Dedifferentiated amniotic fluid mesenchymal stem cell (primary cell): Measurements from ENCODE around the gene PCDHGA11.
"Not testable (repeated sequence)": the region's sequence is repeated elsewhere in the genome, so short reads cannot be mapped to it uniquely, and the experiment has no call there.

Experiments used
- DNase-seq: peaks from one replicate; pipeline ENCODE4 v3.0.0-alpha.2; 2016; ENCODE audit errors: extremely low spot score

PCDHGA11 gene

DNA sequence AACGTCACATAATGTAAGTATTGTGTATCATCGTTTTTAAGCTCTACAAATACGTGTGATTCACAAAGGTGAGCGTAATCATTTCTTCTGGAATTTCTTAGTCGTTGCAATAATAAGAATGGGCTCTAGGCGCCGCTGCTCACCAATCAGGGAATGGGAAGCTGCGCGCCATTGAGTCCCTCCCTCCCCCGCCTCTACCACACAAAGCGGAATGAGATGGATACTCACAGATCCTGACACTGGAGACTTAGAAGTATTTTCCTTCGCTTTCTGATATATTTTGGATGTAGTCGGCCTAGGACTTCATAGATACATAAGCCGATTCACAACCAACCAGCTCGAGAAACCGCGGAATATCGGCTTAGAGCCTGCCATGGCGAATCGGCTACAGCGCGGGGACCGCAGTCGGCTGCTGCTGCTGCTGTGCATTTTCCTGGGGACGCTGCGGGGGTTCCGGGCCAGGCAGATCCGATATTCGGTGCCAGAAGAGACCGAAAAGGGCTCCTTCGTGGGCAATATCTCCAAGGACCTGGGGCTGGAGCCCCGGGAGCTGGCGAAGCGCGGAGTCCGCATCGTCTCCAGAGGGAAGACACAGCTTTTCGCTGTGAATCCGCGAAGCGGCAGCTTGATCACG lies at the start of gene PCDHGA11:
TSS of gene PCDHGA11 (plus strand) at position 197 of the 634 bp plus-strand sequence. CDS start at position 374, 177 bp downstream.
- no peak for DNase-seq

DNA sequence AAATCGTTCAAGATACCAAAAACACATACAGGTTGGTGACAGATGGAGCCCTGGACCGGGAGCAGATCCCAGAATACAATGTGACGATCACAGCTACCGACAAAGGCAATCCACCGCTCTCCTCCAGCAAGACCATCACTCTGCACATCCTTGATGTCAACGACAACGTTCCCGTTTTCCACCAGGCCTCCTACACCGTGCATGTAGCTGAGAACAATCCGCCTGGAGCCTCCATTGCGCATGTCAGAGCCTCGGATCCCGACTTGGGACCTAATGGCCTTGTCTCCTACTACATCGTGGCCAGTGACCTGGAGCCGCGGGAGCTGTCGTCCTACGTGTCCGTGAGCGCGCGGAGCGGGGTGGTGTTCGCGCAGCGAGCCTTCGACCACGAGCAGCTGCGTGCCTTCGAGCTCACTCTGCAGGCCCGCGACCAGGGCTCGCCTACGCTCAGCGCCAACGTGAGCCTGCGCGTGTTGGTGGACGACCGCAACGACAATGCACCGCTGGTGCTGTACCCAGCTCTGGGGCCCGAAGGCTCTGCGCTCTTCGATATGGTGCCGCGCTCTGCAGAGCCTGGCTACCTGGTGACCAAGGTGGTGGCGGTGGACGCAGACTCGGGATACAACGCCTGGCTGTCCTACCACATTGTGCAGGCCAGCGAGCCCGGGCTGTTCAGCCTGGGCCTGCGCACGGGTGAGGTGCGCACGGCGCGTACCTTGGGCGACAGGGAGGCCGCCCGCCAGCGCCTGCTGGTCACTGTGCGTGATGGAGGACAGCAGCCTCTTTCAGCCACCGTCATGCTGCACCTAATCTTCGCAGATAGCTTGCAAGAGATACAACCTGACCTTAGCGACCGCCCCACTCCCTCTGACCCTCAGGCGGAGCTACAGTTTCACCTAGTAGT lies 49.0 kb upstream of the PCDHGA11 start:
- no peak for DNase-seq

DNA sequence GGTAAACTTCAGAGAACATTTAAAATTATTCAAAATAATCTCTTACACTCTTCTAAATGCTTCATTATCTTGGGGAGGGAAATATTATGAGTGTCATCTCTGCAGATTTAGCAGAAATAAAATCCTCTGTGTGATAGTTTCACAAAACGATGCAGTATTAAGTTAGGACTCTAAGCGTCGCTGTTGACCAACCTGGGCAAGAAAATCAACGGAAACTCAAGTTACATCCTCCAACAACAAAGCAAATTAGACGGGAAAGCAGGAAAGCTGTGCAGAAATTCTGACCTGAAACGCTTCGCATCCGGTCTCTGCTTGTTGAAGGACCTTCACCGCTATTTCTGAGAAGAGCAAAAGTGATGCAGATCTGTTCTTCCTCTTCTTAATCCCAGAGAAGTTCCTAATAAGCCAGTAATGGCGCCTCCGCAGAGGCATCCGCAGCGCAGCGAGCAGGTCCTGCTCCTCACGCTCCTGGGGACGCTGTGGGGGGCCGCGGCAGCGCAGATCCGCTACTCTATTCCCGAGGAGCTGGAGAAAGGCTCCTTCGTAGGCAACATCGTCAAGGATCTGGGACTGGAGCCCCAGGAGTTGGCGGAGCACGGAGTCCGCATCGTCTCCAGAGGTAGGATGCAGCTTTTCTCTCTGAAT lies 47.1 kb upstream of the PCDHGA11 start, which contains the start of gene PCDHGA6:
TSS of gene PCDHGA6 (plus strand) at position 219 of the 645 bp plus-strand sequence. CDS start at position 412, 193 bp downstream.
- peak; percentile 39 for DNase-seq

DNA sequence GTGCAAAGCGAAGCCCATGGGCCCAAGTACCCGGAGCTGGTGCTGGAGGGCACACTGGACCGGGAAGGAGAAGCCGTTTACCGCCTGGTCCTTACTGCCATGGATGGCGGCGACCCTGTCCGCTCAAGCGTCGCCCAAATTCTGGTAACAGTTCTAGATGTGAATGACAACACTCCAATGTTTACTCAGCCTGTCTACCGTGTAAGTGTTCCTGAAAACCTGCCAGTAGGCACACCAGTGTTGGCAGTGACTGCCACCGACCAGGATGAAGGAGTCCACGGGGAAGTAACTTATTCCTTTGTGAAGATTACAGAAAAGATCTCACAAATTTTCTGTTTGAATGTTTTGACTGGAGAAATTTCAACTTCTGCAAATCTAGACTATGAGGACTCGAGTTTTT lies 46.2 kb upstream of the PCDHGA11 start:
- no peak for DNase-seq

DNA sequence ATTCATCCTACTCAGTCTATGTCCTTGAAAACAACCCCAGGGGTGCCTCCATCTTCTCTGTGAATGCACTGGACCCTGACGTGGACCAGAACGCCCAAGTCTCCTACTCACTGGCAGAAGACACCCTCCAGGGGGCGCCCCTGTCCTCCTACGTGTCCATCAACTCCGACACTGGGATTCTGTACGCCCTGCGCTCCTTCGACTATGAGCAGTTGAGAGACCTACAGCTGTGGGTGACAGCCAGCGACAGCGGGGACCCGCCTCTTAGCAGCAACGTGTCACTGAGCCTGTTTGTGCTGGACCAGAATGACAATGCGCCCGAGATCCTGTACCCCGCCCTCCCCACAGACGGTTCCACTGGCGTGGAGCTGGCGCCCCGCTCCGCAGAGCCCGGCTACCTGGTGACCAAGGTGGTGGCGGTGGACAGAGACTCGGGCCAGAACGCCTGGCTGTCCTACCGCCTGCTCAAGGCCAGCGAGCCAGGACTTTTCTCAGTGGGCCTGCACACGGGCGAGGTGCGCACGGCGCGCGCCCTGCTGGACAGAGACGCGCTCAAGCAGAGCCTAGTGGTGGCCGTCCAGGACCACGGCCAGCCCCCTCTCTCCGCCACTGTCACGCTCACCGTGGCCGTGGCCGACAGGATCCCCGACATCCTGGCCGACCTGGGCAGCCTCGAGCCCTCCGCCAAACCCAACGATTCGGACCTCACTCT lies 45.3 kb upstream of the PCDHGA11 start:
- DNase-seq = not testable (repeated sequence)

DNA sequence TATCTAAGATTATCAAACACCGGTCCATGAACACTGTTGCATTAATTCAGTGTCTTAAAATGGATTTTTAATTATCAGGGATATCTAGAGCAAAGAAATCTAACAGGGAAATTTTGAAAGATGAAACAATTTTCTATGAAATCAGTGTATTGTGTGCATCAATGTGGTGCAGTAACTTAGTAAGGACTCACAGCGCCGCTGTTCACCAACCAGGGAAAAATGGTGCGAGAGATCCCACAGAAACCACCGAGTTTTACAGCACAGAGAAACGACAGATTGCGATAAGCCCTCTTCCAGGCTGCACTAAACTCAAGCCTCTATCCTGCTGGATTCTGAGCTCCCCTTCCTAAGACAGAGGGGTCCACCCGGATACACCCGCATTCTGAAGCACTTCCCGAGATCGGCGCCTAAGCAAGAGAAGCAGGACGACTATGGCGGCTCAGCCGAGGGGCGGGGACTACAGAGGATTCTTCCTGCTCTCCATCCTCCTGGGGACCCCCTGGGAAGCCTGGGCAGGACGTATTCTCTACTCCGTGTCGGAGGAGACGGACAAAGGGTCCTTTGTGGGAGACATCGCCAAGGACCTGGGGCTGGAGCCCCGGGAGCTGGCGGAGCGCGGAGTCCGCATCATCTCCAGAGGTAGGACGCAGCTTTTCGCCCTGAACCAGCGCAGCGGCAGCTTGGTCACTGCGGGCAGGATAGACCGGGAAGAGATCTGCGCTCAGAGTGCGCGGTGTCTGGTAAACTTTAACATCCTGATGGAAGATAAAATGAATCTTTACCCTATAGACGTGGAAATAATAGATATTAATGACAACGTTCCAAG lies 38.2 kb upstream of the PCDHGA11 start, which contains the start of gene PCDHGA7:
TSS of gene PCDHGA7 (plus strand) at position 274 of the 826 bp plus-strand sequence. CDS start at position 432, 158 bp downstream.
- no peak for DNase-seq

DNA sequence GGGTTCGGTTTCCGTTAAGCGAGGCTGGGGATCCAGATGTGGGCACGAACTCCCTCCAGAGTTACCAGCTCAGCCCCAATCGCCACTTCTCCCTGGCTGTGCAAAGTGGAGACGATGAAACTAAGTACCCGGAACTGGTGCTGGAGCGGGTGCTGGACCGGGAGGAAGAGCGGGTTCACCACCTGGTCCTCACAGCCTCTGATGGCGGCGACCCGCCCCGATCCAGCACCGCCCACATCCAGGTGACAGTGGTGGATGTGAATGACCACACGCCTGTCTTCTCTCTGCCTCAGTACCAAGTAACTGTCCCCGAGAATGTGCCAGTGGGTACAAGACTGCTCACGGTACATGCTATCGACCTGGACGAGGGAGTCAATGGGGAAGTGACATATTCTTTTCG lies 37.5 kb upstream of the PCDHGA11 start:
- DNase-seq = no peak

DNA sequence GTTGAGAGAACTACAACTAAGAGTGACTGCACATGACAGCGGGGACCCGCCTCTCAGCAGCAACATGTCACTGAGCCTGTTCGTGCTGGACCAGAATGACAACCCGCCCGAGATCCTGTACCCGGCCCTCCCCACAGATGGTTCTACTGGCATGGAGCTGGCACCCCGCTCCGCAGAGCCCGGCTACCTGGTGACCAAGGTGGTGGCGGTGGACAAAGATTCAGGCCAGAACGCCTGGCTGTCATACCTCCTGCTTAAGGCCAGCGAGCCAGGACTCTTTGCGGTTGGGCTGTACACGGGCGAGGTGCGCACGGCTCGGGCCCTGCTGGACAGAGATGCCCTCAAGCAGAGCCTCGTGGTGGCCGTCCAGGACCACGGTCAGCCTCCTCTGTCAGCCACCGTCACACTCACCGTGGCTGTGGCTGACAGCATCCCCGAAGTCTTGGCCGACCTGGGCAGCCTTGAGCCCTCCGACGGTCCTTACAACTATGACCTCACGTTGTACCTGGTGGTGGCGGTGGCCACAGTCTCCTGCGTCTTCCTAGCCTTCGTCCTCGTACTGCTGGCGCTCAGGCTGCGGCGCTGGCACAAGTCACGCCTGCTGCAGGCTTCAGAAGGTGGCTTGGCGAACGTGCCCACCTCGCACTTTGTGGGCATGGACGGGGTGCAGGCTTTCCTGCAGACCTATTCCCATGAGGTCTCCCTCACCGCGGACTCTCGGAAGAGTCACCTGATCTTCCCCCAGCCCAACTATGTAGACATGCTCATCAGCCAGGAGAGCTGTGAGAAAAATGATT lies 36.2 kb upstream of the PCDHGA11 start:
- DNase-seq = no peak

DNA sequence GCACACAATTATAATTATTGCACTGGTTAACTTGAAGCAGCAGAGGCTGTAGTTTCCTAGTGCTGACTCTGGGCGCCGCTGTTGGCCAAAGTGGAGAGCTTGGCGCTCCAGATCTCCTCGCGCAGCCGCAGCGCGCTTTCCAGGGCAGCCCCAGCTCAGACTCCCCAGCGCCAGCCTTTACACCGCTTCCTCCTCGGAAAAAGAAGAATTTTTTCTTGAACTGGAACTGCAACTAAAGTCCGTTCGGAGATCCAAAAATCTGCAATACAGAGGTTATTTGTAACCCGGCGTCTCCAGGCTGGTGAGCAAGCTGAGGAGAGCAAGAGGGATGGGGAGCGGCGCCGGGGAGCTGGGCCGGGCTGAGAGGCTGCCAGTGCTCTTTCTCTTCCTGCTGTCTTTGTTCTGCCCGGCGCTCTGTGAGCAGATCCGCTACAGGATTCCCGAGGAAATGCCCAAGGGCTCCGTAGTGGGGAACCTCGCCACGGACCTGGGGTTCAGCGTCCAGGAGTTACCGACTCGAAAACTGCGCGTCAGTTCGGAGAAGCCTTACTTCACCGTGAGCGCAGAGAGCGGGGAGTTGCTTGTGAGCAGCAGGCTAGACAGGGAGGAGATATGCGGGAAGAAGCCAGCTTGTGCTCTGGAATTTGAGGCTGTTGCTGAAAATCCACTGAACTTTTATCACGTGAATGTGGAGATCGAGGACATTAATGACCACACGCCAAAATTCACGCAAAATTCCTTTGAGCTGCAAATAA lies 33.1 kb upstream of the PCDHGA11 start, which contains the start of gene PCDHGB4:
TSS of gene PCDHGB4 (plus strand) at position 142 of the 755 bp plus-strand sequence. CDS start at position 329, 187 bp downstream.
- not testable (repeated sequence) for DNase-seq

DNA sequence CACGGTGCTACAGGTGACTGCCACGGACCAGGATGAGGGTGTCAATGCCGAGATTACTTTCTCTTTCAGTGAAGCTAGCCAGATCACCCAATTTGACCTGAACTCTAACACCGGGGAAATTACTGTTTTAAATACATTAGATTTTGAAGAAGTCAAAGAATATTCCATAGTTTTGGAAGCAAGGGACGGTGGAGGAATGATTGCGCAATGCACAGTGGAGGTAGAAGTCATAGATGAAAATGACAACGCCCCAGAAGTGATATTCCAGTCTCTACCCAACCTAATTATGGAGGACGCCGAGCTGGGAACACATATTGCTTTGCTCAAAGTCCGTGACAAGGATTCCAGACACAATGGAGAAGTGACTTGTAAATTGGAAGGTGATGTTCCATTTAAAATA lies 32.2 kb upstream of the PCDHGA11 start:
- DNase-seq = no peak

DNA sequence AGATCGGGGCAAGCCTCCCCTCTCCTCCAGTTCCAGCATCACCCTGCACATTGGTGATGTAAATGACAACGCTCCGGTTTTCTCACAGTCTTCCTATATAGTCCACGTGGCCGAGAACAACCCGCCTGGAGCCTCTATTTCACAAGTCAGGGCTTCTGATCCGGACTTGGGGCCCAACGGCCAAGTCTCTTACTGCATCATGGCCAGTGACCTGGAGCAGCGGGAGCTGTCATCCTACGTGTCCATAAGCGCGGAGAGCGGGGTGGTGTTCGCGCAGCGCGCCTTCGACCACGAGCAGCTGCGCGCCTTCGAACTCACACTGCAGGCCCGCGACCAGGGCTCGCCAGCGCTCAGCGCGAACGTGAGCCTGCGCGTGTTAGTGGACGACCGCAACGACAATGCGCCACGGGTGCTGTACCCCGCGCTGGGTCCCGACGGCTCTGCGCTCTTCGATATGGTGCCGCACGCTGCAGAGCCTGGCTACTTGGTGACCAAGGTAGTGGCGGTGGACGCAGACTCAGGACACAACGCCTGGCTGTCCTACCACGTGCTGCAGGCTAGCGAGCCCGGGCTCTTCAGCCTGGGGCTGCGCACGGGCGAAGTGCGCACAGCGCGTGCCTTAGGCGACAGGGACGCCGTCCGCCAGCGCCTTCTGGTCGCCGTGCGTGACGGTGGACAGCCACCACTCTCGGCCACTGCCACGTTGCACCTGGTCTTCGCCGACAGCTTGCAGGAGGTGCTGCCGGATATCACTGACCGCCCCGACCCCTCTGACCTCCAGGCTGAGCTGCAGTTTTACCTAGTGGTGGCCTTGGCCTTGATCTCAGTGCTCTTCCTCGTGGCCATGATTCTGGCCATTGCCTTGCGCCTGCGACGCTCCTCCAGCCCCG lies 31.5 kb upstream of the PCDHGA11 start:
- no peak for DNase-seq

DNA sequence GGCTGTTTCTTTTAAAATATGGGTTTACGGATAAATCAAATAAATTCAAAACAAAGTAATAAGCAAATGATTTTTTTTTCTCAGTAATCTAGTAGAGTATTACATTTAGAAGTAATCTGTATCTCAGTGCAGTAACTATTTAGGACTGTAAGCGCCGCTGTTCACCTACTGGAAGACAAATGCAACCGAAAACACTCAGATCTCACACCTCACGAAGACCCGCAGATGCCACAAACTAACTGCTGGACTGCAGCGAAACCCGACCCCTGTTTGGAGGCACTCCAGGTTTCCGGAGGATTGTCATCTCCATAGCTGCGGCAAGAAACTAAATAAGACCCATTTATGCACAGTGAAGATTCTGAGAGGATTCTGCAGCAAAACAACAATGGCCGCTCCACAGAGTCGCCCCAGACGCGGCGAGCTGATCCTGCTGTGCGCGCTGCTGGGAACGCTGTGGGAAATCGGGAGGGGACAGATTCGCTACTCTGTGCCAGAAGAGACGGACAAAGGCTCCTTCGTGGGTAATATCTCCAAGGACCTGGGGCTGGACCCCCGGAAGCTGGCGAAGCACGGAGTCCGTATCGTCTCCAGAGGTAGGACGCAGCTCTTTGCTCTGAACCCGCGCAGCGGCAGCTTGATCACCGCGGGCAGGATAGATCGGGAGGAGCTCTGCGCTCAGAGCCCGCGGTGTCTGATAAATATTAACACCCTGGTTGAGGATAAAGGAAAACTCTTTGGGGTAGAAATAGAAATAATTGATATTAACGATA lies 28.2 kb upstream of the PCDHGA11 start, which contains the start of gene PCDHGA8:
TSS of gene PCDHGA8 (plus strand) at position 205 of the 770 bp plus-strand sequence. CDS start at position 386, 181 bp downstream.
- no peak for DNase-seq

DNA sequence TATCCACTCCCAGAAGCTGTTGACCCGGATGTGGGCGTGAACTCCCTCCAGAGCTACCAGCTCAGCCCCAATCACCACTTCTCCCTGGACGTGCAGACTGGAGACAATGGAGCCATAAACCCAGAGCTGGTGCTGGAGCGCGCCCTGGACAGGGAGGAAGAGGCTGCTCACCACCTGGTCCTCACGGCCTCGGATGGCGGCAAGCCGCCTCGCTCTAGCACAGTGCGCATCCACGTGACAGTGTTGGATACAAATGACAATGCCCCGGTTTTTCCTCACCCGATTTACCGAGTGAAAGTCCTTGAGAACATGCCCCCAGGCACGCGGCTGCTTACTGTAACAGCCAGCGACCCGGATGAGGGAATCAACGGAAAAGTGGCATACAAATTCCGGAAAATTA lies 27.6 kb upstream of the PCDHGA11 start:
- DNase-seq = no peak

DNA sequence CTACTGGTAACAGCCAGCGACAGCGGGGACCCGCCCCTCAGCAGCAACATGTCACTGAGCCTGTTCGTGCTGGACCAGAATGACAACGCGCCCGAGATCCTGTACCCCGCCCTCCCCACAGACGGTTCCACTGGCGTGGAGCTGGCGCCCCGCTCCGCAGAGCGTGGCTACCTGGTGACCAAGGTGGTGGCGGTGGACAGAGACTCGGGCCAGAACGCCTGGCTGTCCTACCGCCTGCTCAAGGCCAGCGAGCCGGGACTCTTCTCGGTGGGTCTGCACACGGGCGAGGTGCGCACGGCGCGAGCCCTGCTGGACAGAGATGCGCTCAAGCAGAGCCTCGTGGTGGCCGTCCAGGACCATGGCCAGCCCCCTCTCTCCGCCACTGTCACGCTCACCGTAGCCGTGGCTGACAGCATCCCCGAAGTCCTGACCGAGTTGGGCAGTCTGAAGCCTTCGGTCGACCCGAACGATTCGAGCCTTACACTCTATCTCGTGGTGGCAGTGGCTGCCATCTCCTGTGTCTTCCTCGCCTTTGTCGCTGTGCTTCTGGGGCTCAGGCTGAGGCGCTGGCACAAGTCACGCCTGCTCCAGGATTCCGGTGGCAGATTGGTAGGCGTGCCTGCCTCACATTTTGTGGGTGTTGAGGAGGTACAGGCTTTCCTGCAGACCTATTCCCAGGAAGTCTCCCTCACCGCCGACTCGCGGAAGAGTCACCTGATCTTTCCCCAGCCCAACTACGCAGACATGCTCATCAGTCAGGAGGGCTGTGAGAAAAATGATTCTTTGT lies 26.3 kb upstream of the PCDHGA11 start:
- not testable (repeated sequence) for DNase-seq

DNA sequence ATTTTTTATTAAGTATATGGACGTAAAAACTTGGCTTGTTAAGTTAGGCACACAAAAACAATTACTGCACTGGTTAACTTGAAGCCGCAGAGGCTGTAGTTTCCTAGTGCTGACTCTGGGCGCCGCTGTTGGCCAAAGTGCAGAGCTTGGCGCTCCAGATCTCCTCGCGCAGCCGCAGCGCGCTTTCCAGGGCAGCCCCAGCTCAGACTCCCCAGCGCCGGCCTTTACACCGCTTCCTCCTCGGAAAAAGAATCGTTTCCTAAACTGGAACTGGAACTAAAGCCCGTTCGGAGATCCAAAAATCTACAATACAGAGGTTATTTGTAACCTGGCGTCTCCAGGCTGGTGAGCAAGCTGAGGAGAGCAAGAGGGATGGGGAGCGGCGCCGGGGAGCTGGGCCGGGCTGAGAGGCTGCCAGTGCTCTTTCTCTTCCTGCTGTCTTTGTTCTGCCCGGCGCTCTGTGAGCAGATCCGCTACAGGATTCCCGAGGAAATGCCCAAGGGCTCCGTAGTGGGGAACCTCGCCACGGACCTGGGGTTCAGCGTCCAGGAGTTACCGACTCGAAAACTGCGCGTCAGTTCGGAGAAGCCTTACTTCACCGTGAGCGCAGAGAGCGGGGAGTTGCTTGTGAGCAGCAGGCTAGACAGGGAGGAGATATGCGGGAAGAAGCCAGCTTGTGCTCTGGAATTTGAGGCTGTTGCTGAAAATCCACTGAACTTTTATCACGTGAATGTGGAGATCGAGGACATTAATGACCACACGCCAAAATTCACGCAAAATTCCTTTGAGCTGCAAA lies 22.9 kb upstream of the PCDHGA11 start, which contains the start of gene PCDHGB5:
TSS of gene PCDHGB5 (plus strand) at position 192 of the 796 bp plus-strand sequence. CDS start at position 373, 181 bp downstream.
- DNase-seq = not testable (repeated sequence)
